Astrocyte of the spinal cord (primary cell): ENCODE data around the gene ZNF699.
A peak's percentile ranks its signal among the peaks of the same experiment; 100 is the strongest.

Source experiments
- DNase-seq: peaks from one replicate; pipeline ENCODE4 v3.0.0; 2011; ENCODE audit warnings: low read depth, low spot score
- H3K4me3 ChIP-seq: 2 replicates; pipeline ENCODE4 v1.5.1; 2011; ENCODE audit warnings: low read depth, mild to moderate bottlenecking, low read length, moderate library complexity
- CTCF ChIP-seq: IDR thresholded peaks from 2 replicates; pipeline ENCODE4 v1.5.1; 2012; ENCODE audit warnings: low read depth, mild to moderate bottlenecking, low read length, inconsistent platforms
- in situ Hi-C: cut with HindIII; loops from 2 replicates; pipeline ENCODE4 v1.10.0; 2017; ENCODE audit warnings: low sequenced_read_pairs

Gene ZNF699

GRCh38 chr19:9309139-9309973 lies at the start of gene ZNF699:
Gene ZNF699 (minus strand): TSS chr19:9309838. CDS start chr19:9305119, 4,719 bp downstream.
- in situ Hi-C loops: no loop called here
- TF ChIP-seq CTCF: no peak
- H3K4me3 ChIP-seq: peak within 1 kb of the TSS; percentile 69
- peak; percentile 98 for DNase-seq

GRCh38 chr19:9354651-9355050 lies 45.0 kb upstream of the ZNF699 start:
- H3K4me3 ChIP-seq: no peak overlapping the region
- in situ Hi-C loops: no loop called here
- TF ChIP-seq CTCF: no peak
- DNase-seq: no peak

DNA sequence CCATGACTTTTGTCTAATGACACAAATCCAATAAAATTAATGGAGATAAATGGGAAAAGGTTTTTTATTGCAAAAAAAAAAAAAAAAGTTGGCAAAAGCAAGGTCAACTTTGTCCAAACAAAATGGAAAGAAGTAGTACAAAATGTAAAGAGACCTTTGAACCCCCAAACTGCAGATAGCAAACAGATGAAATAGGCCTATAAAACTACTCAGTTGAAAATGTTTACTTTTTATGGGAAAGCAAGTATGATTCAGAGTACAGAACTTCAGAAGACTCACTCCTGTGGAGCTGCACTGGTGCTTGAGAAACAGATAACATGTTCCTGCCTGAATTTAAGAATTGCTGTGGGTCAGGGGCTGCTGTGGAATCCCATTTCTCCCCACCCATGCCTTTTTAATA lies 43.4 kb upstream of the ZNF699 start:
- DNase-seq: no peak
- in situ Hi-C loops: no loop called here
- no peak for TF ChIP-seq CTCF
- H3K4me3 ChIP-seq: no peak overlapping the region

GRCh38 chr19:9352505-9352904 lies 42.9 kb upstream of the ZNF699 start:
- TF ChIP-seq CTCF: no peak
- in situ Hi-C loops: no loop called here
- DNase-seq: no peak
- no peak overlapping the region for H3K4me3 ChIP-seq

DNA sequence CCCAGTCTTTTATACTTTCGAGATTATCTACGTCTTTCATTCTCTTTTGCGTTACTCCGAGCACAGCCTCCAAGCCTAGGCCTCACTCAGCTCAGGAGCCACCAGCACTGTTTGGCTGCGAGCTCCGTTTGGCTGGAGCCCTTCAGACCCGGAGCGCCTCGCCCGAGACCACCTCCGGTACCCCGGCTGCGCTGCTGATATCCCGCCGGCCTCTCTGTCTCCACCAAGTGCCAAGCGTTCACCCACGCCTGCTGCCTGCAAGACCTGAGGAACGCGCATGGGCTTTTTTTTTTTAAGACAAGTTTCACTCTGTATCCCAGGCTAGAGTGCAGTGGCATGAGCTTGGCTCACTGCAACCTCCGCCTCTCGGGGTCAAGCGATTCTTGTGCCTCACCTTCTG lies 39.0 kb upstream of the ZNF699 start:
- no peak for DNase-seq
- no peak overlapping the region for H3K4me3 ChIP-seq
- in situ Hi-C loops: no loop called here
- no peak for TF ChIP-seq CTCF

GRCh38 chr19:9348253-9348652 lies 38.6 kb upstream of the ZNF699 start:
- H3K4me3 ChIP-seq: no peak overlapping the region
- DNase-seq: no peak
- TF ChIP-seq CTCF: no peak
- in situ Hi-C loops: no loop called here
